Measurements from ENCODE around the gene SNTG2. TPM values are rescaled to one million over a fixed set of nuclear protein-coding genes. Genes with fewer than 3 reads are reported as not detected.

The SNTG2 gene
- total and polyA plus RNA-seq, 12 donors: 0.26 to 4.3 (median 0.72) TPM; not detected in 1

- no peak for DNase-seq
- intact Hi-C loops (cut with DNase I): no loop called here
- TF ChIP-seq POLR2A (IDR thresholded peaks at IDR 0.05) (no peak), CTCF (IDR thresholded peaks at IDR 0.05) (no peak)
- Histone ChIP-seq H3K4me3 (no peak overlapping the region), H3K9me3 (replicated peaks in 1 of 3) (no peaks in the 10 kb centered on the region), H3K36me3 (replicated peaks in 1 of 2) (no peaks in the 10 kb centered on the region), H3K27ac (no peak overlapping the region), H3K27me3 (peaks cover 5% of the 10 kb centered on the region), H3K4me1 (replicated peaks in 1 of 2) (no peaks in the 10 kb centered on the region)
- 35 to 44% (median 37%) methylated on average over 7 of the region's 7 CpGs for WGBS, 4 donors
Observed at GRCh38 chr2:1010415-1010930, 59.8 kb downstream of the SNTG2 start.

GRCh38 chr2:1011006-1011405 lies 60.4 kb downstream of the SNTG2 start:
- Histone ChIP-seq H3K27ac (no peak overlapping the region), H3K4me1 (replicated peaks in 1 of 2) (no peaks in the 10 kb centered on the region), H3K27me3 (peaks cover 5% of the 10 kb centered on the region), H3K4me3 (no peak overlapping the region), H3K36me3 (replicated peaks in 1 of 2) (no peaks in the 10 kb centered on the region), H3K9me3 (replicated peaks in 1 of 3) (no peaks in the 10 kb centered on the region)
- TF ChIP-seq POLR2A (IDR thresholded peaks at IDR 0.05): no peak
- no peak for TF ChIP-seq CTCF (IDR thresholded peaks at IDR 0.05)
- DNase-seq: no peak
- whole genome bisulfite sequencing, 4 donors: 61 to 71% (median 67%) methylated on average over 5 of the region's 5 CpGs
- intact Hi-C loops (cut with DNase I): no loop called here

GRCh38 chr2:1011985-1012384 lies 61.3 kb downstream of the SNTG2 start:
- DNase-seq: no peak
- H3K36me3 ChIP-seq (replicated peaks in 1 of 2): no peaks in the 10 kb centered on the region
- H3K27ac ChIP-seq: no peak overlapping the region
- TF ChIP-seq CTCF (IDR thresholded peaks at IDR 0.05) (no peak), POLR2A (IDR thresholded peaks at IDR 0.05) (no peak)
- H3K4me1 ChIP-seq (replicated peaks in 1 of 2): no peaks in the 10 kb centered on the region
- peaks cover 5% of the 10 kb centered on the region for H3K27me3 ChIP-seq
- intact Hi-C loops (cut with DNase I): no loop called here
- 79 to 95% (median 86%) methylated on average over 7 of the region's 7 CpGs for WGBS, 4 donors
- no peaks in the 10 kb centered on the region for H3K9me3 ChIP-seq (replicated peaks in 1 of 3)
- H3K4me3 ChIP-seq: no peak overlapping the region

GRCh38 chr2:1014802-1015201 lies 64.2 kb downstream of the SNTG2 start:
- TF ChIP-seq POLR2A (IDR thresholded peaks at IDR 0.05) (no peak), CTCF (IDR thresholded peaks at IDR 0.05) (no peak)
- H3K27me3 ChIP-seq: peaks cover 5% of the 10 kb centered on the region
- no peak for DNase-seq
- H3K9me3 ChIP-seq (replicated peaks in 1 of 3): no peaks in the 10 kb centered on the region
- no peak overlapping the region for H3K27ac ChIP-seq
- 73 to 77% (median 76%) methylated on average over 12 of the region's 12 CpGs for WGBS, 4 donors
- H3K4me1 ChIP-seq (replicated peaks in 1 of 2): no peaks in the 10 kb centered on the region
- H3K4me3 ChIP-seq: no peak overlapping the region
- H3K36me3 ChIP-seq (replicated peaks in 1 of 2): no peaks in the 10 kb centered on the region
- intact Hi-C loops (cut with DNase I): no loop called here
